ENCODE results near the gene LRRC1.

DNA sequence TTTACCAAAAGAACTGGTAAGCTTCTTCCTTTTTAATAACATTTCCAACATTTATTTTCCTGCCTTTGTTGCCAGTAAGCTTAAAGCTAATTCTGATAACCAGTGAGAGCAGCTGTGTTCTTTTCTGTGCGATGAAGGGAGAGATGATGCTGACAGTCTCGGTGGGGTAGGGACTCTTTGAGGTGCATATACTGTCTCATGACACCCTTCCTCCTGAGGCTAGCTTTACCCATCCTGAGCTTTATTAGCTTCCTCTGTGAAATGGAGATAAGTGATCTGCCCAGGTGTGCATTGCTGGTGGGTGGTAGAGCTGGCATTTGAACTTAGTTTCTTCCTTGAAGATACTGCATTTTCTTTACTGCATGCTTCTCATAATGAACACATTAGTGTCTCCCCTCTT, 92.5 kb downstream of the LRRC1 start:
- TF ChIP-seq, protein P1, sequence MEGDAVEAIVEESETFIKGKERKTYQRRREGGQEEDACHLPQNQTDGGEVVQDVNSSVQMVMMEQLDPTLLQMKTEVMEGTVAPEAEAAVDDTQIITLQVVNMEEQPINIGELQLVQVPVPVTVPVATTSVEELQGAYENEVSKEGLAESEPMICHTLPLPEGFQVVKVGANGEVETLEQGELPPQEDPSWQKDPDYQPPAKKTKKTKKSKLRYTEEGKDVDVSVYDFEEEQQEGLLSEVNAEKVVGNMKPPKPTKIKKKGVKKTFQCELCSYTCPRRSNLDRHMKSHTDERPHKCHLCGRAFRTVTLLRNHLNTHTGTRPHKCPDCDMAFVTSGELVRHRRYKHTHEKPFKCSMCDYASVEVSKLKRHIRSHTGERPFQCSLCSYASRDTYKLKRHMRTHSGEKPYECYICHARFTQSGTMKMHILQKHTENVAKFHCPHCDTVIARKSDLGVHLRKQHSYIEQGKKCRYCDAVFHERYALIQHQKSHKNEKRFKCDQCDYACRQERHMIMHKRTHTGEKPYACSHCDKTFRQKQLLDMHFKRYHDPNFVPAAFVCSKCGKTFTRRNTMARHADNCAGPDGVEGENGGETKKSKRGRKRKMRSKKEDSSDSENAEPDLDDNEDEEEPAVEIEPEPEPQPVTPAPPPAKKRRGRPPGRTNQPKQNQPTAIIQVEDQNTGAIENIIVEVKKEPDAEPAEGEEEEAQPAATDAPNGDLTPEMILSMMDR (IDR thresholded peaks at IDR 0.05), result no peak
- TF ChIP-seq POLR2AphosphoS5 (IDR thresholded peaks at IDR 0.05) (no peak), POLR2A (IDR thresholded peaks at IDR 0.05) (no peak)
